ENCODE measurements around the gene RPS6KA5.

- TF ChIP-seq CTCF (IDR thresholded peaks at IDR 0.05), result no peak
- no peak for TF ChIP-seq POLR2AphosphoS5 (IDR thresholded peaks at IDR 0.05; ENCODE audit: low read depth, low read length)
- no peak for TF ChIP-seq REST (IDR thresholded peaks at IDR 0.05; ENCODE audit: insufficient read depth in 1 of 2, low read depth in 2 of 2, low read length in 1 of 2)
- TF ChIP-seq SIN3A (IDR thresholded peaks at IDR 0.05; ENCODE audit: borderline replicate concordance, insufficient read depth, low read depth, low read length), result no peak
These were observed 221.2 kb downstream of the RPS6KA5 start for GRCh38 chr14:90839024-90839888.
